Activated CD4-positive, alpha-beta T cell treated with anti-CD3 and anti-CD28 coated beads for 36 hours (primary cell): Measurements from ENCODE around the gene GYS1. TPM values are rescaled to one million over a fixed set of nuclear protein-coding genes. Genes with fewer than 3 reads are reported as not detected.

Source experiments
- ATAC-seq: fragments of 200-7000 bp; cut with Tn5 transposase; one replicate; pipeline ENCODE4 v1.10.0; 2021; ENCODE audit warnings: mild to moderate bottlenecking, moderate library complexity
- CTCF ChIA-PET: fragments of 350-600 bp; sonication (Branson Sonifier 250); formaldehyde crosslinking; loops from one replicate; lab custom pipeline; 2021; ENCODE audit warnings: antibody characterized with exemption; lab: Charles Lee
- POLR2A ChIA-PET: fragments of 350-600 bp; sonication (Branson Sonifier 250); formaldehyde crosslinking; loops from one replicate; lab custom pipeline; 2021; ENCODE audit warnings: antibody characterized with exemption, inconsistent platforms; lab: Charles Lee
- DNase-seq: peaks from one replicate; pipeline ENCODE4 v3.0.0-alpha.2; 2020
- H3K27ac Mint-ChIP-seq: one replicate; pipeline ENCODE4 v1.8.0; 2021; ENCODE audit warnings: mixed read lengths
- H3K27me3 Mint-ChIP-seq: one replicate; pipeline ENCODE4 v1.8.0; 2021; ENCODE audit warnings: mixed read lengths
- H3K36me3 Mint-ChIP-seq: one replicate; pipeline ENCODE4 v1.8.0; 2021; ENCODE audit warnings: low read depth, mixed read lengths
- H3K4me1 Mint-ChIP-seq: one replicate; pipeline ENCODE4 v1.8.0; 2021; ENCODE audit warnings: mixed read lengths
- H3K4me3 Mint-ChIP-seq: one replicate; pipeline ENCODE4 v1.8.0; 2021; ENCODE audit warnings: mild to moderate bottlenecking, moderate library complexity, mixed read lengths
- H3K9me3 Mint-ChIP-seq: one replicate; pipeline ENCODE4 v1.8.0; 2021; ENCODE audit warnings: low read depth, mixed read lengths
- intact Hi-C, 2 experiments: fragments of 100-400 bp; cut with DNase I in 1 of 2; cut with micrococcal nuclease in 1 of 2; formaldehyde crosslinking; loops; one replicate each; pipeline versions ENCODE4 v1.14.2 to v1.15.1; 2022 to 2024; cut with DNase I, micrococcal nuclease
- total RNA-seq, 2 experiments: library from RNA; stranded (reverse); gene quantifications; one replicate each; pipeline ENCODE4 v1.2.3, GENCODE V29; 2021

Gene GYS1
- total RNA-seq, 2 experiments from 2014 or later: 80.2 to 102 TPM

DNA sequence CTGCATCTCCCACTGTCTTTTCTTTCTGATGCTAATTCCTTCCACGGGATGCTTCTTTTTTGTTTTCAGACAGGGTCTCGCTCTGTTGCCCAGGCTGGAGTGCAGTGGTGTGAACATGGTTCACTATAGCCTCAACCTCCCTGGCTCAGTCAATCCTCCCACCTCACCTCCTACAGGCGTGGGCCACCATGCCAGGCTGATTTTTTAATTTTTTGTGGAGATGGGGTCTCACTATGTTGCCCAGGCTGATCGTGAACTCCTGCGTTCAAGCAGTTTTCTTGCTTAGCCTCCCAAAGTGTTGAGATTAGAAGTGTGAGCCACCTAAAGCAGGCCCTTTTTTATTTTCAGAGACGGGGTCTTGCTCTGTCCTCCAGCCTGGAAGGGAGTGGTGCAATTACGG, 4.8 kb downstream of the GYS1 start:
- no peak for DNase-seq
- Mint-ChIP-seq H3K4me3 (no peak overlapping the region), H3K27ac (peak overlapping the region; percentile 20), H3K27me3 (no peaks in the 10 kb centered on the region), H3K4me1 (peaks cover 30% of the 10 kb centered on the region), H3K36me3 (peaks cover 36% of the 10 kb centered on the region), H3K9me3 (no peaks in the 10 kb centered on the region)
- intact Hi-C loops: no loop called here
- ATAC-seq: no peak
- POLR2A ChIA-PET: no interaction called here
- CTCF ChIA-PET: no interaction called here

DNA sequence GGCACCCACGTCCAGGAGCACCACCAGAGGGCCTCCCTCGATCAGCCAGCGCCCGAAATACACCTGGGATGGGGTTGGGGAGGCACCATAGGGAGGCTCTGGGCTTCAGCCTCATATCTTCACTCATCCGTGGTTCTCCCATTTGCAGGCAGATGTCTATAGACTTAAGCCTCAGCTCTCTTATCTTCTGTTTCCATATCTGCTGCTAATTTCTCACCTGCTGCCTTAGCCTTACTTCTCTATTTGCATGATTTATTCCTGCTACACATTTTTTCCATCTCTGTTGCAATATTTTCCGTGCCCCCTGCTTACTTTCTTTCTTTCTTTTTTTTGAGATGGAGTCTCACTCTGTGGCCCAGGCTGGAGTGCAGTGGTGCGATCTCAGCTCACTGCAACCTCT, 5.8 kb downstream of the GYS1 start:
- CTCF ChIA-PET: interaction anchor here (0.6 to 2.0 kb wide), 4 partner anchors 10 to 21 kb away, joined by 3 to 6 read pairs (median 4); no protein-coding TSS in a partner anchor
- Mint-ChIP-seq H3K9me3 (no peaks in the 10 kb centered on the region), H3K27ac (peak overlapping the region; percentile 53), H3K4me1 (peaks cover 29% of the 10 kb centered on the region), H3K36me3 (peaks cover 38% of the 10 kb centered on the region), H3K4me3 (no peak overlapping the region), H3K27me3 (no peaks in the 10 kb centered on the region)
- intact Hi-C loops: no loop called here
- POLR2A ChIA-PET: interaction anchor here (0.6 to 0.9 kb wide), 2 partner anchors 101 to 107 kb away, joined by 3 to 5 read pairs; no protein-coding TSS in a partner anchor
- ATAC-seq: peak; percentile 38
- DNase-seq: no peak

DNA sequence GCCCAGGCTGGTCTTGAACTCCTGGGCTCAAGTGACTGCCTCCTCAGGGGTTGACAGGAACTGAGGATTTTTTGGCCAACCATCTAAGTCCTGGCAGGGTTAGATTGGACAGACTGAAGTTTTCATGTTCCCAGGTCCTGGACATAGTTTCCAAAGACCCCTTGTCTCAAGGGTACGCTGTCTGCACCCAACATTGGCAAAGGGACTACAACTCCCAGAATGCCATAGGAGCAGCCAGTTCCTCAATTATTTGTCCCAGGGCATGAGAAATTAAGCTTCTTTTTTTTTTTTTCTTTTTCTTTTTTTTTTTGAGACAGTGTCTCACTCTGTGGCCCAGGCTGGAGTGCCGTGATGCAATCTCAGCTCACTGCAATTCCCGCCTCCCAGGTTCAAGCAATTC, 6.9 kb downstream of the GYS1 start:
- no peaks in the 10 kb centered on the region for H3K9me3 Mint-ChIP-seq
- H3K4me1 Mint-ChIP-seq: peaks cover 23% of the 10 kb centered on the region
- H3K27me3 Mint-ChIP-seq: no peaks in the 10 kb centered on the region
- intact Hi-C loops: no loop called here
- H3K36me3 Mint-ChIP-seq: peaks cover 43% of the 10 kb centered on the region
- ATAC-seq (no peak), DNase-seq (no peak)
- H3K4me3 Mint-ChIP-seq: no peak overlapping the region
- ChIA-PET POLR2A (no interaction called here), CTCF (interaction anchor here (0.7 to 2.0 kb wide), 3 partner anchors 9 to 169 kb away, joined by 3 to 6 read pairs (median 5); partner anchors contain the start of gene HRC)
- no peak overlapping the region for H3K27ac Mint-ChIP-seq

DNA sequence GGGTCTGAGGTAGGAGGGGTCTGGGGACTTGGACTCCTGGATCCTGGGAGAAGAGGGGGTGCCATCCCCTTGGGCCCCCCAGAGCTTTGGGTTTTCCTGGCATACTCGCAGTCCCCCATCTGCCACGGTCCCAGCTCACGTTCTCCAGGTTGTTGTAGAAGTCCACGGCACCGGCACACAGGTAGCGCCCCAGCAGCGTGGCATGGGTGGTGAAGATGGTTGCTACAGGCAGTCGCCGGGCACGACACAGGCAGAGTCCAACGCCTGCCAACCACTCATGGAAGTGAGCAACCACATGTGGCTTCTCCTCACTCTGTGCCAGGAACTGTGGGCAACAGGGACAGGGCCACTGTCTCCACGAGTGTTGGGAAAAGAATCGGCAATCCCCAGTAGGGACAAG, 7.4 kb downstream of the GYS1 start:
- DNase-seq (no peak), ATAC-seq (no peak)
- ChIA-PET CTCF (interaction anchor here (0.6 to 2.0 kb wide), 3 partner anchors 8 to 213 kb away, joined by 3 to 6 read pairs (median 4); no protein-coding TSS in a partner anchor), POLR2A (no interaction called here)
- Mint-ChIP-seq H3K27ac (no peak overlapping the region), H3K9me3 (no peaks in the 10 kb centered on the region), H3K36me3 (peaks cover 42% of the 10 kb centered on the region), H3K4me1 (peaks cover 18% of the 10 kb centered on the region), H3K4me3 (no peak overlapping the region), H3K27me3 (no peaks in the 10 kb centered on the region)
- intact Hi-C loops: no loop called here

DNA sequence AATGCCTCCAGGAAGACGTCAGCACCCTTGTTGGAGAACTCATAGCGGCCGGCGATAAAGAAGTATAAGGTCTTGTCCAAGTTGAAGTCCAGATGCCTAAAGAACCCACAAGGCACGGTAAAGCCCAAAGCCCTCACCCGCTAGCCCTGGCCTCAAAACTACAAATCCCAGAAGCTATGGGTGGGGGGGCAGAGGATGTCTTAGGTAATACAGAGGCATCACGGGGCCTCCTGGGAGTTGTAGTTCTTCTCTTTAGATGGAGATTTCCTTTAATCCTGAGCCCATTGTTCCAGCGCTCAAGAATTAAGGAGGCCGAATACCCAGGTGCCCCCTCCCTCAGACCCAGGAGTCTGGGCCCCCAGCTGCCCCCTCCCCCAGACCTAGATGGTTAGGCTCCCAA, 10.8 kb downstream of the GYS1 start:
- no peak overlapping the region for H3K4me3 Mint-ChIP-seq
- H3K36me3 Mint-ChIP-seq: peaks cover 30% of the 10 kb centered on the region
- H3K27ac Mint-ChIP-seq: no peak overlapping the region
- no peak for DNase-seq
- CTCF ChIA-PET: interaction anchor here (2.2 kb wide), 1 partner anchor 11 kb away, joined by 11 read pairs; the partner anchor contains the start of genes GYS1 and RUVBL2
- no peaks in the 10 kb centered on the region for H3K9me3 Mint-ChIP-seq
- intact Hi-C loops: no loop called here
- POLR2A ChIA-PET: no interaction called here
- no peak for ATAC-seq
- no peaks in the 10 kb centered on the region for H3K27me3 Mint-ChIP-seq
- H3K4me1 Mint-ChIP-seq: peaks cover 8% of the 10 kb centered on the region

DNA sequence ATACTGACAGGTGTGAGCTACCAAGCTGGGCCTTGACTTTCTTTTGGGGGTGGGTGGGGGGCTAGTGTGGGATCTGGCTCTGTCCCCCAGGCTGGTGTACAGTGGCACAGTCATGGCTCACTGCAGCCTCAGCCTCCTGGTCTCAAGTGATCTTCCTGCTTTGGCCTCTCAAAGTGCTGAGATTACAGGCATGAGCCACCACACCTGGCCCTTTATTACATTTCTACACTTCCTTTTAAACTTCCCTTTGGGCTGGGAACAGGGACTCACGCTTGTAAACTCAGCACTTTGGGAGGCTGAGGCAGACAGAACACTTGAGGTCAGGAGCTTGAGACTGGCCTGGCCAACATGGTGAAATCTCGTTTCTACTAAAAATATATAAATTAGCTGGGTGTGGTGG, 16.0 kb downstream of the GYS1 start:
- ATAC-seq (no peak), DNase-seq (no peak)
- no peak overlapping the region for H3K4me3 Mint-ChIP-seq
- H3K27ac Mint-ChIP-seq: no peak overlapping the region
- H3K4me1 Mint-ChIP-seq: peaks cover 6% of the 10 kb centered on the region
- ChIA-PET POLR2A (no interaction called here), CTCF (interaction anchor here (0.7 to 6.0 kb wide), 6 partner anchors 8 to 330 kb away, joined by 3 to 45 read pairs (median 4); partner anchors contain the start of genes GYS1 and RUVBL2)
- intact Hi-C loops: no loop called here
- H3K9me3 Mint-ChIP-seq: no peaks in the 10 kb centered on the region
- H3K27me3 Mint-ChIP-seq: no peaks in the 10 kb centered on the region
- peaks cover 33% of the 10 kb centered on the region for H3K36me3 Mint-ChIP-seq

DNA sequence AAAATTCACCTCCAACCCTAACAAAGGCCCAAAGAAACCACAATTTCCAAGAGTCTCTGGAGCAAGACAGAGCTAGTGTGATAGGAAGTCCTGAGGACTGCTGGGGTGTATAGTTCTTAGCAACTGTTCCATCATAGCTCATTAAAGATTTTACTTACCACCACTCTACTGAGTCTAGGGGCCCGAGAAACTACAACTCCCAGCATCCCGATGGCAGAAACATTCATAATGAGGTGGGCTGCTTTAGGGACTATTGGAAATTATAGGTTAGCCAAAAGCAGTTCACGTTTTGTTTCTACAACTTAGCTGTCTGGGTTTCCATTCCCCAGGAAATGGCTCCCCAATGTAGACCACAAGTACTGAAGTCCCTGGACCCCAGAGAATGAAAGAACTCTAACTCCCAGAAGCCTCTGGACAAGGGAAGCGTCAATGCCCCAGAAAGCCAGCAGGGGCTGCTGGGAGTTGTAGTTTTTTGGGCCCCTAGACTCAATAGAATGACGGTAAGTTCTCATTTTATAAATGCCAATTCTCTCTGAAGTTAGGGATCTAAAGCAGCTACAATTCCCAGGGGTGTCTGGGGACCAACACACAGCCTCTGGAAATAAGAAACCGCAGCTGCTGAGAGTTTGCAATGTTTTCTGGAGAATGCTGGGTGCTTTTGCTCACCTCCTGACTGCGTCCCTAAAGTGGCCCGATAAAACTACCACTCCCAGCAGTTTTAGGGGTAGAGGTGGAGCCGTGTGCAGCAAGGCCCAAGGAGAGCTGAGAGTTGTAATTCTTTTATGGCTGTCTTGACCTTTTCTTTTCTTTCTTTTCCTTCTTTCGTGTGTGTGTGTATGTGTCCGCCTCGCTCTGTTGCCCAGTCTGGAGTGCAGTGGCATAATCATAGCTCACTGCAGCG, 16.9 kb downstream of the GYS1 start:
- intact Hi-C loops: no loop called here
- H3K4me3 Mint-ChIP-seq: no peak overlapping the region
- H3K9me3 Mint-ChIP-seq: no peaks in the 10 kb centered on the region
- peaks cover 6% of the 10 kb centered on the region for H3K4me1 Mint-ChIP-seq
- ChIA-PET POLR2A (interaction anchor here (0.6 to 0.8 kb wide), 2 partner anchors 9 to 128 kb away, joined by 6 to 7 read pairs; no protein-coding TSS in a partner anchor), CTCF (interaction anchor here (0.5 to 6.0 kb wide), 7 partner anchors 11 to 368 kb away, joined by 3 to 45 read pairs (median 3); partner anchors contain the start of genes GYS1 and RUVBL2)
- peak; percentile 77 for ATAC-seq
- no peak overlapping the region for H3K27ac Mint-ChIP-seq
- peaks cover 28% of the 10 kb centered on the region for H3K36me3 Mint-ChIP-seq
- DNase-seq: peak; percentile 68
- no peaks in the 10 kb centered on the region for H3K27me3 Mint-ChIP-seq

DNA sequence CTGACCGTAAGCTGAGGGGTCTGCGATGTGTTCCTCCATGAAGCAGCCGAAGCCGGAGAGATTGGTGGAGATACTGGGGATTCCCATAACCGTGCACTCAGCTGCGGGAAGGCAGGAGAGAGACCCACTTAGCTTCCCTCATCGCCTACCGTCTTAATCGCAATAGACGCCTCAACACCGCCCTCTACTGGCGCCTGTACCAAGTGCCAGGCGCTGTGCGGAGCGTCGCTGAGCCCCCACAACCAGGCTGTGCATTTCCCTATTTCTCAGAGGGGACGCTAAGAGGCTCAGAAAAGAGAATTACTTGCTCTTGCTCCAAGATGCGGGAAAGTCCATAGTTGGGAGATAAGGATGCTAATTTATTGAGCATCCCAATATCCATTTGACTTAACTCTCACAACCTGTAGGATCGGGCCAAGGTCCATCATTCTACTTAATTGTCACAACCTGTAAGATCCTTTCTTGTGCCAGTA, 22.1 kb downstream of the GYS1 start:
- Mint-ChIP-seq H3K36me3 (peaks cover 47% of the 10 kb centered on the region), H3K27ac (no peak overlapping the region), H3K4me3 (no peak overlapping the region), H3K9me3 (peaks cover 3% of the 10 kb centered on the region), H3K27me3 (no peaks in the 10 kb centered on the region), H3K4me1 (peaks cover 17% of the 10 kb centered on the region)
- ChIA-PET POLR2A (interaction anchor here (0.8 to 1.3 kb wide), 4 partner anchors 9 to 99 kb away, joined by 3 to 4 read pairs (median 4); partner anchors contain the start of gene PPP1R15A), CTCF (interaction anchor here (0.5 to 2.5 kb wide), 31 partner anchors 9 to 246 kb away, joined by 3 to 31 read pairs (median 4); partner anchors contain the start of genes BCAT2, DHDH, GYS1 and HSD17B14)
- ATAC-seq (peak; percentile 84), DNase-seq (peak; percentile 91)
- intact Hi-C loops: loop anchor here (1.0 kb wide), 4 partner anchors 38 to 183 kb away; partner anchors contain the start of gene DHDH (in 1 of the 2)

DNA sequence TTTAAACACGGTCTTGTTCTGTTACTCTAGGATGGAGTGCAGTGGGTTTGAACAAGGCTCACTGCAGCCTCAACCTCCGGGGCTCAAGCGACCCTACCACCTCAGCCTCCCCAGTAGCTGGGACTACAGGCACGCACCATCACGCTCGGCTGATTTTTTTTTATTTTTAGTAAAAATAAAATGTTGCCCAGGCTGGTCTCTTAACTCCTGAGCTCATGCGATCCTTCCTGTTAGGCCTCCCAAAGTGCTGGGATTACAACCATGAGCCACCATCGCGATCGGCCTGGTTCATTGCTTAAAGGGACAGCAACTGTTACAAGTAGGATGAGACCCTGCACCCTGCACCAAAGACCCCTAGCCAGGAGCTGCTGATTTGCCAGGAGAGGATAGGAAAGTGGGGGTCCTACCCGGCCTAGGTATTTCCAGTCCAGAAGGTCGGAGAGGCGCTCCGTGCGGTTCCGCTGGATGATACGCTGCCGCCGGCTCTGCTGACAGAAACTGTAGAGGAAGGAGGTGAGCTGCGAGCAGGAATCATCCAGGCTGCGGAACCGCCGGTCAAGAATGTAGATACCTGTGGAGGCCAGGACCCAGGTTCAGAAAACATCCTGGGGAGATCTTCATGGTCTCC, 22.9 kb downstream of the GYS1 start:
- ChIA-PET POLR2A (interaction anchor here (0.8 to 1.3 kb wide), 4 partner anchors 8 to 98 kb away, joined by 3 to 4 read pairs (median 4); partner anchors contain the start of gene PPP1R15A), CTCF (interaction anchor here (0.5 to 2.5 kb wide), 31 partner anchors 9 to 247 kb away, joined by 3 to 31 read pairs (median 4); partner anchors contain the start of genes BCAT2, DHDH, GYS1 and HSD17B14)
- ATAC-seq: no peak
- Mint-ChIP-seq H3K9me3 (peaks cover 3% of the 10 kb centered on the region), H3K4me3 (no peak overlapping the region), H3K36me3 (peaks cover 52% of the 10 kb centered on the region), H3K27ac (no peak overlapping the region), H3K4me1 (peaks cover 19% of the 10 kb centered on the region), H3K27me3 (no peaks in the 10 kb centered on the region)
- intact Hi-C loops: no loop called here
- DNase-seq: no peak

DNA sequence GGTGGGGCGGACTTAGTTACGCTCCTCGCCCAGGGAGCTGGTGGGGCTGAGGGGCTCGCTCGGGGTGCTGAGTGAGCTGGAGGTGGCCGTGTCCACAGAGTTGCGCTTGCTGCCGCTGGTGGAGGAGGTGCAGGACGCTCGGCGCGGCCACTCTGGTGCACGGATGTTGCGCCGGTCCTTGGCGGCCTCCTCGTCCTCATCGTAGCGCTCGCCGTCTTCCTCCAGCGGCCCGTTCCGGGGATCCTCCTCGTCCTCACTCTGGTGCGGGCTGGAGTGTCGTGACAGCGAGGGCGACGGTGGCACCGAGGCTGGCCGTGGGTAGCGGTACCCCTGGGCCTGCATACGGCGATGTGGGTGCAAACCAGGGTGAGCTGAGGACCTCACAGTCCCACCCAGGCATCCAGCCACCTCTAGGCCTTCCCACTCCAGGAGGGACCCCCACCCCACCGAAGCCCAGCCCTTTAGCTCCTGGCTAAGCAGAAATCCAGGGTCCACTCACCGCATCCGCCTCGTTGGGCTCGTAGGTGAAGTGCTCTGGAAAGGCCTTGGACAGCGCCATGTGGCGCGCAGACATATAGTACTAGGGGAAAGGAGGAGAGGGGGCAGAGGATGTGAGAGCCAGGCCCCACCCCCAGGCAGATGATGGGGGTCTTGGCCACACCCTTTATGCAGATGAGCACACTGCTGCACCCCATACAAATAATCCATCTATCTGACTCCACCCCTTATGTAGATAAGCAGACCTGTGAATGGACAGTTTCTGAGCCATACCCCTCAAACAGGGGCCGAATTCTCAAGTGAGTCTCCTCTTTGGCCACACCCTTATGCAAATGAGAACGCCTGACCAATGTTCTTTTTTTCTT, 23.6 kb downstream of the GYS1 start:
- Mint-ChIP-seq H3K4me3 (no peak overlapping the region), H3K36me3 (peaks cover 54% of the 10 kb centered on the region), H3K27me3 (no peaks in the 10 kb centered on the region), H3K27ac (no peak overlapping the region), H3K4me1 (peaks cover 22% of the 10 kb centered on the region), H3K9me3 (peaks cover 3% of the 10 kb centered on the region)
- POLR2A ChIA-PET: interaction anchor here (1.2 to 1.3 kb wide), 2 partner anchors 7 to 97 kb away, joined by 4 read pairs; partner anchors contain the start of gene PPP1R15A
- intact Hi-C loops: loop anchor here (5.0 to 10.0 kb wide), 4 partner anchors 37 to 475 kb away; partner anchors contain the start of genes DBP (in 2 of the 2) and DHDH (in 1 of the 2)
- CTCF ChIA-PET: interaction anchor here (1.0 to 2.5 kb wide), 12 partner anchors 10 to 187 kb away, joined by 3 to 31 read pairs (median 7); partner anchors contain the start of genes BCAT2, DHDH, GYS1 and HSD17B14
- no peak for ATAC-seq
- DNase-seq: no peak
